Right atrium auricular region (tissue), 2 donors: ENCODE measurements around the gene AGPAT3. TPM values are rescaled to one million over a fixed set of nuclear protein-coding genes. Genes with fewer than 3 reads are reported as not detected.

Experiments
- DNase-seq: peaks from one replicate; pipeline ENCODE4 v3.0.0-alpha.2; 2019; ENCODE audit warnings: low spot score
- H3K27ac ChIP-seq, 2 donors: fragments of 200-600 bp; sonication (generic); 1 replicate in 1 of 2; 2 replicates in 1 of 2; pipeline ENCODE4 v1.5.1; 2016 to 2019
- H3K27me3 ChIP-seq, 2 donors: fragments of 200-600 bp; sonication (generic); one replicate each; pipeline versions ENCODE4 v1.5.1 to v1.6.0; 2017 to 2019
- H3K36me3 ChIP-seq: fragments of 200-600 bp; sonication (generic); one replicate; pipeline ENCODE4 v1.5.1; 2016
- H3K4me1 ChIP-seq, 2 donors: fragments of 200-600 bp; sonication (generic); one replicate each; pipeline versions ENCODE4 v1.5.1 to v1.6.0; 2017 to 2019
- H3K4me3 ChIP-seq, 2 donors: fragments of 200-600 bp; sonication (generic); 1 replicate in 1 of 2; 2 replicates in 1 of 2; pipeline ENCODE4 v1.5.1; 2017 to 2019; ENCODE audit warnings: mild to moderate bottlenecking in 1 of 2, moderate library complexity in 1 of 2
- H3K9me3 ChIP-seq, 2 donors: fragments of 200-600 bp; sonication (generic); one replicate each; pipeline ENCODE4 v1.5.1; 2019
- total RNA-seq, 2 donors: library from RNA; depleted of rRNA; stranded (reverse); fragments of >200 nt; gene quantifications; one replicate each; pipeline ENCODE4 v1.1.0, GENCODE V29; 2016
- TF ChIP-seq, protein P1 (sequence below), 2 donors: fragments of 200-600 bp; sonication (generic); IDR thresholded peaks; one replicate each; pipeline ENCODE4 v1.5.1; 2019; ENCODE audit warnings: antibody characterized with exemption in 2 of 2

Gene AGPAT3
- total RNA-seq, 2 donors from 2014 or later: 41.3 to 42.5 TPM

DNA sequence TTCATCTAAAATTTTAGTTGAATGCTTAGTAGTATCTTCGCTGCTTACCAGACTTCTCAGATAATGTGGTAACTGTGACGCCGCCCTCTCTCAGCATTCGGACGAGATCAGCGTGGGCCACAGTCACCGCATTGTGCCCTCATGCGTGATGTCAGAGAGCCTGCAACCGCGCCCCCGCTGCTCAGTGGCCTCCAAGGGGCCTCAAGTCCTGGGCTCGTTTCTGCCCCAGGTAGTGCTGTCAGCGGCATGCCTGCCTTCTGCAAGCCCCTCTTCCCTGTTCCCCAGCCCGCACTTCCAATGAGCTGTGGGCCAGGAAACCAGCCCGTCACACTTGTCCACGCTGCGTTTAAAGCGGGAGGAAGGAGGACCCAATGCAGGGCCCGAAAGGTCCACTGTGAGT, 85.5 kb downstream of the AGPAT3 start:
- Histone ChIP-seq H3K9me3 (peaks cover 0 to 10% of the 10 kb centered on the region in 2 donors), H3K36me3 (peaks cover 5% of the 10 kb centered on the region)

DNA sequence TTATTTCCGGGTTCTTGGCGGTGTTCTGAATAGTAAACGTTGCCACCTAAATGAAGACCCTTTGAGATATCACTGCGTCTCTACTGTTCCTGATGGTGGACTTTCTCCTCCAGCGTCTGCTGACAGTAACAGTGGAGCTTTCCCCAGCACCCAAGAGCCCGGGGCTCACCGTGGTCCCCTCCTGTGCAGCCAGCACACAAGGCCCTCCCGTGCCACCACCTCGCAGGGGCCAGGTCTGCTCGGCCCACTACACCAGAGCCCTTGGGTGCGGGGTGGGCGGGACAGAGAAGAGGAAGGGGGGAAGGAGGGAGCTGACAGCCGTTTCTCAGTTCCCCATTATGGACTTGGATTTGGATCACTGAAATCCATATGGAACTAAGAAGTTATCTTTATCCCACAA, 85.9 kb downstream of the AGPAT3 start:
- Histone ChIP-seq H3K9me3 (peaks cover 0 to 10% of the 10 kb centered on the region in 2 donors), H3K27ac (no peak overlapping the region), H3K4me1 (peaks cover 0 to 30% of the 10 kb centered on the region in 2 donors), H3K4me3 (no peak overlapping the region), H3K27me3 (no peaks in the 10 kb centered on the region), H3K36me3 (peaks cover 5% of the 10 kb centered on the region)
- DNase-seq: no peak
- TF ChIP-seq, protein P1, sequence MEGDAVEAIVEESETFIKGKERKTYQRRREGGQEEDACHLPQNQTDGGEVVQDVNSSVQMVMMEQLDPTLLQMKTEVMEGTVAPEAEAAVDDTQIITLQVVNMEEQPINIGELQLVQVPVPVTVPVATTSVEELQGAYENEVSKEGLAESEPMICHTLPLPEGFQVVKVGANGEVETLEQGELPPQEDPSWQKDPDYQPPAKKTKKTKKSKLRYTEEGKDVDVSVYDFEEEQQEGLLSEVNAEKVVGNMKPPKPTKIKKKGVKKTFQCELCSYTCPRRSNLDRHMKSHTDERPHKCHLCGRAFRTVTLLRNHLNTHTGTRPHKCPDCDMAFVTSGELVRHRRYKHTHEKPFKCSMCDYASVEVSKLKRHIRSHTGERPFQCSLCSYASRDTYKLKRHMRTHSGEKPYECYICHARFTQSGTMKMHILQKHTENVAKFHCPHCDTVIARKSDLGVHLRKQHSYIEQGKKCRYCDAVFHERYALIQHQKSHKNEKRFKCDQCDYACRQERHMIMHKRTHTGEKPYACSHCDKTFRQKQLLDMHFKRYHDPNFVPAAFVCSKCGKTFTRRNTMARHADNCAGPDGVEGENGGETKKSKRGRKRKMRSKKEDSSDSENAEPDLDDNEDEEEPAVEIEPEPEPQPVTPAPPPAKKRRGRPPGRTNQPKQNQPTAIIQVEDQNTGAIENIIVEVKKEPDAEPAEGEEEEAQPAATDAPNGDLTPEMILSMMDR (IDR thresholded peaks at IDR 0.05): no peak

More for the DNA sequence above, 85.5 kb downstream of the AGPAT3 start:
- TF ChIP-seq, protein P1 (IDR thresholded peaks at IDR 0.05): no peak
- Histone ChIP-seq H3K4me3 (no peak overlapping the region), H3K27me3 (no peaks in the 10 kb centered on the region), H3K4me1 (peaks cover 0 to 30% of the 10 kb centered on the region in 2 donors), H3K27ac (no peak overlapping the region)
- DNase-seq: no peak

DNA sequence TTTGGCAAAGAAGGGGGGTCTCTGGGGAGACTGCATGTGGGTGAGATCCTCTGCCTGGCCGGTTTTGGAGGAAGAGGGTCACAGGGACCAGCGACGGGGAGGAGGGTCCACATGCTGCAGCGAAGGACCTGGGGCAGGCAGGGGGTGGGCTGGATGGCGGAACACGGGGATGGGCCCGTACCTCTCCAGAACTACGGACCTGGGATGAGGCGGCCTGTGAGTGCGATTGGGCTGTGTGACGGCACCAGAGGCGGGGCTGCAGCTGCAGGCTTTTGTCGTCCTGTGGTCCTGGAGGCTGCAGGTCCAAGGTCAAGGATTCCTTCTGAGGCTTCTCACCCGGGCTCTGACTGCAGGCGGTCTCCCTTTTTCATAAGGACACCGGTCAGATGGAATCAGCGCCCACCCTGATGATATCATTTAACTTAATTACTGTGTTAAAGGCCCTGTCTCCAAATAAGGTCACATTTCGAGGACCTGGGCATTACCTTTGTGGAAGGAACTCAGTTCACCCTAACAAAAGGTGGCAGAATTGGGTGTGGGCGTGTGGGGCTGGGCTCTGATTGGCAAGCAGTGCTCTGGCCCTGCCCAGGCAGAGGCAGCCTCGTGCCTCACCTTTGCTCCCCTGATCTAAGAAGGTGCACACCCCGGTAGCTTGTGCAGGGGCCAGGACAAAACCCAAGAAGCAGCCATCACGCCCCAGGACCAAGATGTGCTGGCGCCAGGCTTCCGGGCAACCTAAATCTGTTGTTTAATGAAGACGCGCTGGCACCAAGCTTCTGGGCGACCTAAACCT, 87.1 kb downstream of the AGPAT3 start:
- peaks cover 0 to 41% of the 10 kb centered on the region in 2 donors for H3K4me1 ChIP-seq
- peak overlapping the region; percentile 73 to 89 for H3K27ac ChIP-seq
- peaks cover 5% of the 10 kb centered on the region for H3K36me3 ChIP-seq
- H3K4me3 ChIP-seq: no peak overlapping the region
- H3K27me3 ChIP-seq: no peaks in the 10 kb centered on the region
- no peak for DNase-seq
- TF ChIP-seq, protein P1 (IDR thresholded peaks at IDR 0.05): no peak
- H3K9me3 ChIP-seq: peaks cover 0 to 10% of the 10 kb centered on the region in 2 donors

DNA sequence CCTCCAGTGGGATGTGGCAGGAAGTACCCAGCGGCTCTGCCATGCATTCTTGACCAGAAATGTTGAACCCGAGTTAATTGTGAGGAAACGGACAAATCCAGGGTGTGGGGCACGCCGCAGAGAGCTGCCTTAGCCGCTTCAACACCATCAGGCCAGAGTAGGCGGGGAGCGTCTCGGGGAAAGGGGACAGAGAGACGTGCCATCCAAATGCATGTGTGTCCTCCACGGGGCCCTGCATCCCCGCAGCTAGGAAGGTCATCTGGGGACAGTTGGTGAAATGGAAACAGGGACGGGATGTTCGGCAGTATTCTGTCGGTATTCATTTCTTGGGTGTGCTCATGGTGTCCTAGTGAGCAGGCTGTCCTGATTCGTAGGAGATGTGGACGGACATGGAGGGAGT, 88.0 kb downstream of the AGPAT3 start:
- TF ChIP-seq, protein P1 (IDR thresholded peaks at IDR 0.05): no peak
- Histone ChIP-seq H3K27ac (peak overlapping the region; percentile 73 to 89), H3K4me3 (no peak overlapping the region), H3K9me3 (peaks cover 0 to 10% of the 10 kb centered on the region in 2 donors), H3K4me1 (peaks cover 0 to 49% of the 10 kb centered on the region in 2 donors), H3K27me3 (no peaks in the 10 kb centered on the region), H3K36me3 (peaks cover 2% of the 10 kb centered on the region)
- DNase-seq: no peak

DNA sequence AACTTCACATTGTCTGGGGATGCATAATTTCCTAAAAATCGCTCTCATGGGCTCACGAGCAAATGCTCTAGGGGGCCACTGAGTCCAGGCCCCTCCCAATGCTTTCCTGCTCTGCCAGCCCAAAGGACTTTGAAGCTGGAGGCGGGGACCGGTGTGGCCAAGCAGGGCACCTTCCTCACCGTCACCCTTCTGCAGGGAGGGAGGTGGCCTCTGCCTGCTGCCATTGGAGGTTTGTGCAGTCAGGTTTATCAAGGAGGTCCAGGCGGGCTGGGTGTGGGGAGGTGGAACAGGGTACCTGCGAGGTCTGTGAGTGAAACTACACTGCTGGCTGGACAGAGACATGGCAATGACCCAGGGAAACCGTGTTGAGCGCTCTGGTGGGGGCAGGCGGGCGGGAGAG, 89.0 kb downstream of the AGPAT3 start:
- peaks cover 0 to 6% of the 10 kb centered on the region in 2 donors for H3K9me3 ChIP-seq
- TF ChIP-seq, protein P1 (IDR thresholded peaks at IDR 0.05): no peak
- no peaks in the 10 kb centered on the region for H3K36me3 ChIP-seq
- no peak overlapping the region for H3K4me3 ChIP-seq
- no peak for DNase-seq
- H3K27ac ChIP-seq: peak overlapping the region; percentile 73 to 89
- peaks cover 0 to 49% of the 10 kb centered on the region in 2 donors for H3K4me1 ChIP-seq
- no peaks in the 10 kb centered on the region for H3K27me3 ChIP-seq
